PC-9 (cell line): Measurements from ENCODE around the gene STEAP4. TPM values are rescaled to one million over a fixed set of nuclear protein-coding genes. Genes with fewer than 3 reads are reported as not detected.

Source experiments
- BruUV-seq: library from RNA; stranded (reverse); fragments of 400-500 nt; replicated peaks from 2 replicates; lab custom pipeline; 2021; lab: Mats Ljungman, UMichigan
- CTCF ChIA-PET: fragments of 300-600 bp; sonication (Branson Sonifier 250); formaldehyde crosslinking; loops from one replicate; lab custom pipeline; 2022; ENCODE audit warnings: antibody characterized with exemption; lab: Charles Lee
- POLR2A ChIA-PET: fragments of 300-600 bp; sonication (Branson Sonifier 250); formaldehyde crosslinking; loops from one replicate; lab custom pipeline; 2022; ENCODE audit warnings: antibody characterized with exemption; ENCODE audit not compliant: unreplicated experiment; lab: Charles Lee
- DNase-seq, 2 experiments: peaks; one replicate each; pipeline versions ENCODE4 v3.0.0 to v3.0.0-alpha.2; 2015 to 2022; ENCODE audit warnings: mixed read lengths in 1 of 2
- H2AFZ ChIP-seq: fragments of 200-600 bp; sonication (generic); 2 replicates; pipeline ENCODE4 v1.8.1; 2017; ENCODE audit warnings: antibody characterized with exemption
- H3F3A ChIP-seq: fragments of 200-600 bp; sonication (generic); 2 replicates; pipeline ENCODE4 v1.8.1; 2017; ENCODE audit warnings: antibody characterized with exemption, mild to moderate bottlenecking, low read depth; ENCODE audit not compliant: insufficient read depth
- H3K27ac ChIP-seq: fragments of 200-600 bp; sonication (generic); 2 replicates; pipeline ENCODE4 v1.6.1; 2016; ENCODE audit warnings: mixed run types
- H3K27me3 ChIP-seq: fragments of 200-600 bp; sonication (generic); 2 replicates; pipeline ENCODE4 v1.6.1; 2016; ENCODE audit warnings: low read depth, mixed run types; ENCODE audit not compliant: insufficient read depth
- H3K36me3 ChIP-seq: fragments of 200-600 bp; sonication (generic); 2 replicates; pipeline ENCODE4 v1.6.1; 2016; ENCODE audit warnings: low read depth, mixed run types
- H3K4me1 ChIP-seq: fragments of 200-600 bp; sonication (generic); replicated peaks from 2 replicates; pipeline ENCODE4 v1.6.1; 2016; ENCODE audit warnings: mixed run types; ENCODE audit not compliant: insufficient read depth
- H3K4me2 ChIP-seq: fragments of 200-600 bp; sonication (generic); 2 replicates; pipeline ENCODE4 v1.6.1; 2017; ENCODE audit warnings: mixed run types
- H3K4me3 ChIP-seq: fragments of 200-600 bp; sonication (generic); 2 replicates; pipeline ENCODE4 v1.6.1; 2016; ENCODE audit warnings: mixed run types
- H3K79me2 ChIP-seq: fragments of 200-600 bp; sonication (generic); 2 replicates; pipeline ENCODE4 v1.6.1; 2017; ENCODE audit warnings: low read depth, mixed run types
- H3K9me2 ChIP-seq: fragments of 200-600 bp; sonication (generic); 2 replicates; pipeline ENCODE4 v1.8.1; 2017; ENCODE audit warnings: mild to moderate bottlenecking; ENCODE audit not compliant: insufficient read depth
- H3K9me3 ChIP-seq: fragments of 200-600 bp; sonication (generic); 2 replicates; pipeline ENCODE4 v1.8.1; 2016; ENCODE audit warnings: low read depth; ENCODE audit not compliant: insufficient read depth
- H4K20me1 ChIP-seq: fragments of 200-600 bp; sonication (generic); 2 replicates; pipeline ENCODE4 v1.8.1; 2017; ENCODE audit not compliant: insufficient read depth
- EZH2 ChIP-seq: fragments of 200-600 bp; sonication (generic); IDR thresholded peaks from 2 replicates; pipeline ENCODE4 v1.8.0; 2017; ENCODE audit warnings: antibody characterized with exemption, low read depth
- intact Hi-C: fragments of 100-400 bp; cut with micrococcal nuclease; formaldehyde crosslinking; loops from one replicate; pipeline ENCODE4 v1.10.0; 2022; ENCODE audit not compliant: unreplicated experiment
- total RNA-seq: library from RNA; stranded (reverse); gene quantifications from 2 replicates; pipeline ENCODE4 v1.2.3, GENCODE V29; 2021
- TF ChIP-seq, protein P1 (sequence below): fragments of 200-600 bp; sonication (generic); conservative IDR thresholded peaks from 2 replicates; pipeline ENCODE4 v1.6.1; 2017; ENCODE audit warnings: mixed run types, antibody characterized with exemption, mild to moderate bottlenecking, moderate library complexity

STEAP4 gene
- total RNA-seq, 1 experiment from 2014 or later: 10.3 TPM

DNA sequence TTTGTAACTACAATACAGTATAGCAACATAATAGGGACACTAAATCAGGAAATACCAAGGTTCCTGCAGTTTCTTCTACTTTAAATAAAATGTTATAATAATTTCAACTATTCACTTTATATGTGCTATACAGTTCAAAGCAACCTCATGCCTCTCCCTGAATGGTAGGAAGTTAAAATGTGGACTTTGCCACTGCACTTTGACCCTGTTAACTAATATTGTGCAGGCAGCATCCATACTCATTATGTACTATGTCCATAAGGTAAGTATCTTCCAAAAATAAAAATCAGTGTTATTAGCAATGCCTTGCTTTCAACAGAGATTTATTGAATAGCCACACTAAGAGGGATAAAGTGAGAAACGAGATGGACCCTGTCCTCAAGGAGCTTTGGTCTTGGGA is 4.8 kb downstream of the STEAP4 start:
- Histone ChIP-seq H2AFZ (no peak overlapping the region), H3K9me3 (no peaks in the 10 kb centered on the region), H3F3A (no peaks in the 10 kb centered on the region), H3K36me3 (no peaks in the 10 kb centered on the region), H4K20me1 (no peaks in the 10 kb centered on the region), H3K27ac (no peak overlapping the region), H3K79me2 (no peaks in the 10 kb centered on the region), H3K4me2 (no peak overlapping the region), H3K9me2 (no peaks in the 10 kb centered on the region), H3K4me1 (peaks cover 1% of the 10 kb centered on the region), H3K4me3 (no peak overlapping the region), H3K27me3 (no peaks in the 10 kb centered on the region)
- ChIA-PET POLR2A (no interaction called here), CTCF (no interaction called here)
- no peak for DNase-seq
- BruUV-seq: no TSS peak
- TF ChIP-seq, protein P1, sequence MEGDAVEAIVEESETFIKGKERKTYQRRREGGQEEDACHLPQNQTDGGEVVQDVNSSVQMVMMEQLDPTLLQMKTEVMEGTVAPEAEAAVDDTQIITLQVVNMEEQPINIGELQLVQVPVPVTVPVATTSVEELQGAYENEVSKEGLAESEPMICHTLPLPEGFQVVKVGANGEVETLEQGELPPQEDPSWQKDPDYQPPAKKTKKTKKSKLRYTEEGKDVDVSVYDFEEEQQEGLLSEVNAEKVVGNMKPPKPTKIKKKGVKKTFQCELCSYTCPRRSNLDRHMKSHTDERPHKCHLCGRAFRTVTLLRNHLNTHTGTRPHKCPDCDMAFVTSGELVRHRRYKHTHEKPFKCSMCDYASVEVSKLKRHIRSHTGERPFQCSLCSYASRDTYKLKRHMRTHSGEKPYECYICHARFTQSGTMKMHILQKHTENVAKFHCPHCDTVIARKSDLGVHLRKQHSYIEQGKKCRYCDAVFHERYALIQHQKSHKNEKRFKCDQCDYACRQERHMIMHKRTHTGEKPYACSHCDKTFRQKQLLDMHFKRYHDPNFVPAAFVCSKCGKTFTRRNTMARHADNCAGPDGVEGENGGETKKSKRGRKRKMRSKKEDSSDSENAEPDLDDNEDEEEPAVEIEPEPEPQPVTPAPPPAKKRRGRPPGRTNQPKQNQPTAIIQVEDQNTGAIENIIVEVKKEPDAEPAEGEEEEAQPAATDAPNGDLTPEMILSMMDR: no peak
- no peak for TF ChIP-seq EZH2
- intact Hi-C loops: no loop called here

DNA sequence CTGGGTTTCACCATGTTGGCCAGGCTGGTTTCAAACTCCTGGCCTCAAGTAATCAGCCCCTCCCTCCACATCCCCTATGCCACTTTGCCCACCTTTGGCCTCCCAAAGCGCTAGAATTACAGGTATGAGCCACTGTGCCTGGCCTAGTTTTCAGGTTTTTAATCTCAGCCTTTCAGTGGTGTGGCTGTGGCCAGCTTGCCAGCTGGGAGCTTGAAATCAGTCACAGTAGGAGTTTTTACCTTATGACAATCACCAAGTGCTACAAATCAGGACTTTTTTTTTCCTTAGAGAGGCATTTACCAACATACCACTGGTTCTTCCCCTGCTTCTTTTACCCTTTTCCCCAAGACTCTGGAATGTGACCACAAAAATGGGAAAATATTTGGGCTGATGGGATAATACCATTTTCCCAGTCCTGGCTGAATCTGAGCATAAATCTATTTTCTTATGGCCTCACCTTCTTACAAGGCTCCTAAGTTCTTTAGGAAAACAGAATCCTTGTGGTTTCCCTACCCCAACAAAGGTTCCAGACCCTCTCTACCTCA is 6.2 kb downstream of the STEAP4 start:
- no peak for DNase-seq
- intact Hi-C loops: no loop called here
- H4K20me1 ChIP-seq: no peaks in the 10 kb centered on the region
- no peaks in the 10 kb centered on the region for H3F3A ChIP-seq
- no peaks in the 10 kb centered on the region for H3K9me3 ChIP-seq
- H3K4me3 ChIP-seq: no peak overlapping the region
- no peak overlapping the region for H3K4me2 ChIP-seq
- H2AFZ ChIP-seq: no peak overlapping the region
- ChIA-PET CTCF (no interaction called here), POLR2A (no interaction called here)
- H3K9me2 ChIP-seq: no peaks in the 10 kb centered on the region
- H3K79me2 ChIP-seq: no peaks in the 10 kb centered on the region
- H3K27me3 ChIP-seq: no peaks in the 10 kb centered on the region
- TF ChIP-seq EZH2: no peak
- TF ChIP-seq, protein P1: no peak
- no peaks in the 10 kb centered on the region; the same call in 1 of the 2 replicates for H3K4me1 ChIP-seq
- no peak overlapping the region for H3K27ac ChIP-seq
- H3K36me3 ChIP-seq: no peaks in the 10 kb centered on the region
- BruUV-seq: no TSS peak

DNA sequence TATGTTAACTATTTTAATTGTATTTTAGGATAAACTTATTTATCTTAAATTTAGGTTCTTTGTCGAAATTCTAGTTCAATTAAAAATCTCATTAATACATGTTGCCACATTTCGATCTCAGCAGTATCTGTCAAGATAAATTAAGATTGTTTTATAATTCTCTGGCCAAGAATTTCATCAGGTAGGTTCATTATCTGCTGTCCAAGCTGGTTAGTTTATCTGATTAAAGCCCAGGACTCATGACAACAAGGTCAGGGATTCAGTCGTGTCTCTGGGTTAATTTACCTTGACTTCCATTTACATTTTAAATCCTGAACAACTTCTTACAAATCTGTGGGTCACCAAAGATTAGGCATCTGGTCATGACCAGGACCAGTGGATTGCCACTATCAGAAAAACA is 7.6 kb downstream of the STEAP4 start:
- no peak for DNase-seq
- Histone ChIP-seq H3F3A (no peaks in the 10 kb centered on the region), H3K27ac (no peak overlapping the region), H3K9me3 (no peaks in the 10 kb centered on the region), H3K4me3 (no peak overlapping the region), H2AFZ (no peak overlapping the region), H3K36me3 (no peaks in the 10 kb centered on the region), H3K9me2 (no peaks in the 10 kb centered on the region), H4K20me1 (no peaks in the 10 kb centered on the region), H3K79me2 (no peaks in the 10 kb centered on the region), H3K27me3 (no peaks in the 10 kb centered on the region), H3K4me2 (no peak overlapping the region), H3K4me1 (no peaks in the 10 kb centered on the region; the same call in 1 of the 2 replicates)
- intact Hi-C loops: no loop called here
- ChIA-PET POLR2A (no interaction called here), CTCF (no interaction called here)
- TF ChIP-seq EZH2: no peak
- TF ChIP-seq, protein P1: no peak
- no TSS peak for BruUV-seq
